GM23338 (cell line): ENCODE data around the gene PSMA2.

Experiments used
- CREB1 ChIP-seq: fragments of 250-450 bp; sonication (Bioruptor Pico); IDR thresholded peaks from 2 replicates; pipeline ENCODE4 v1.5.0; 2020; ENCODE audit warnings: low read depth, mild to moderate bottlenecking, moderate library complexity
- EZH2 ChIP-seq: fragments of 200-600 bp; sonication (generic); IDR thresholded peaks from one replicate; pipeline ENCODE4 v1.8.0; 2017; ENCODE audit warnings: antibody characterized with exemption, mild to moderate bottlenecking, low read depth; ENCODE audit not compliant: unreplicated experiment
- JUNB ChIP-seq: IDR thresholded peaks from one replicate; pipeline ENCODE4 v1.6.1; 2016; ENCODE audit warnings: antibody characterized with exemption; ENCODE audit not compliant: unreplicated experiment
- POLR2AphosphoS5 ChIP-seq: IDR thresholded peaks from 2 replicates; pipeline ENCODE4 v1.6.1; 2016; ENCODE audit warnings: antibody characterized with exemption, low read depth
- REST ChIP-seq: IDR thresholded peaks from one replicate; pipeline ENCODE4 v1.6.1; 2018; ENCODE audit warnings: antibody characterized with exemption; ENCODE audit not compliant: unreplicated experiment
- ZNF331 ChIP-seq: fragments of 250-450 bp; sonication (Bioruptor Pico); IDR thresholded peaks from 2 replicates; pipeline ENCODE4 v1.5.0; 2020; ENCODE audit warnings: low read depth, mild to moderate bottlenecking, moderate library complexity
- TF ChIP-seq, protein P1 (sequence below), 2 experiments: fragments of 200-600 bp in 1 of 2; sonication (generic) in 1 of 2; conservative IDR thresholded peaks; 2 replicates each; pipeline versions ENCODE4 v1.5.1 to v1.6.1; 2016 to 2017; ENCODE audit warnings: antibody characterized with exemption in 2 of 2, low read depth in 2 of 2, mild to moderate bottlenecking in 2 of 2, moderate library complexity in 1 of 2
- TF ChIP-seq, protein P2 (sequence below): IDR thresholded peaks from 2 replicates; pipeline ENCODE4 v1.6.1; 2016; ENCODE audit warnings: antibody characterized with exemption

- no peak for TF ChIP-seq REST
- TF ChIP-seq POLR2AphosphoS5, result no peak
- TF ChIP-seq, protein P1, sequence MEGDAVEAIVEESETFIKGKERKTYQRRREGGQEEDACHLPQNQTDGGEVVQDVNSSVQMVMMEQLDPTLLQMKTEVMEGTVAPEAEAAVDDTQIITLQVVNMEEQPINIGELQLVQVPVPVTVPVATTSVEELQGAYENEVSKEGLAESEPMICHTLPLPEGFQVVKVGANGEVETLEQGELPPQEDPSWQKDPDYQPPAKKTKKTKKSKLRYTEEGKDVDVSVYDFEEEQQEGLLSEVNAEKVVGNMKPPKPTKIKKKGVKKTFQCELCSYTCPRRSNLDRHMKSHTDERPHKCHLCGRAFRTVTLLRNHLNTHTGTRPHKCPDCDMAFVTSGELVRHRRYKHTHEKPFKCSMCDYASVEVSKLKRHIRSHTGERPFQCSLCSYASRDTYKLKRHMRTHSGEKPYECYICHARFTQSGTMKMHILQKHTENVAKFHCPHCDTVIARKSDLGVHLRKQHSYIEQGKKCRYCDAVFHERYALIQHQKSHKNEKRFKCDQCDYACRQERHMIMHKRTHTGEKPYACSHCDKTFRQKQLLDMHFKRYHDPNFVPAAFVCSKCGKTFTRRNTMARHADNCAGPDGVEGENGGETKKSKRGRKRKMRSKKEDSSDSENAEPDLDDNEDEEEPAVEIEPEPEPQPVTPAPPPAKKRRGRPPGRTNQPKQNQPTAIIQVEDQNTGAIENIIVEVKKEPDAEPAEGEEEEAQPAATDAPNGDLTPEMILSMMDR (conservative IDR thresholded peaks at IDR 0.05; ENCODE audit: low read depth in 2 of 2), result no peak
- no peak for TF ChIP-seq EZH2
- TF ChIP-seq JUNB, result no peak
- TF ChIP-seq, protein P2, sequence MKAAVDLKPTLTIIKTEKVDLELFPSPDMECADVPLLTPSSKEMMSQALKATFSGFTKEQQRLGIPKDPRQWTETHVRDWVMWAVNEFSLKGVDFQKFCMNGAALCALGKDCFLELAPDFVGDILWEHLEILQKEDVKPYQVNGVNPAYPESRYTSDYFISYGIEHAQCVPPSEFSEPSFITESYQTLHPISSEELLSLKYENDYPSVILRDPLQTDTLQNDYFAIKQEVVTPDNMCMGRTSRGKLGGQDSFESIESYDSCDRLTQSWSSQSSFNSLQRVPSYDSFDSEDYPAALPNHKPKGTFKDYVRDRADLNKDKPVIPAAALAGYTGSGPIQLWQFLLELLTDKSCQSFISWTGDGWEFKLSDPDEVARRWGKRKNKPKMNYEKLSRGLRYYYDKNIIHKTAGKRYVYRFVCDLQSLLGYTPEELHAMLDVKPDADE, result no peak
- no peak for TF ChIP-seq CREB1
- TF ChIP-seq ZNF331 (CRISPR knock-in tag), result no peak
Observed at GRCh38 chr7:42878303-42878702, 53.7 kb downstream of the PSMA2 start.
